H9 (cell line): ENCODE results near the gene ANKRD29. TPM values are rescaled to one million over a fixed set of nuclear protein-coding genes. Genes with fewer than 3 reads are reported as not detected.
A peak's percentile ranks its signal among the peaks of the same experiment; 100 is the strongest.

Source experiments
- DNase-seq: peaks from one replicate; pipeline ENCODE4 v3.0.0-alpha.2; 2017
- H2AFZ ChIP-seq: one replicate; pipeline ENCODE4 v1.6.1; 2013; ENCODE audit warnings: mild to moderate bottlenecking, low read length, control low read depth, moderate library complexity
- H2AK5ac ChIP-seq: 2 replicates; pipeline ENCODE4 v1.6.1; 2013; ENCODE audit warnings: low read length, control low read depth, mixed read lengths; ENCODE audit not compliant: insufficient read length
- H2BK120ac ChIP-seq: one replicate; pipeline ENCODE4 v1.6.1; 2013; ENCODE audit warnings: low read depth, mild to moderate bottlenecking, low read length, control low read depth, inconsistent platforms; ENCODE audit not compliant: poor library complexity, severe bottlenecking
- H2BK12ac ChIP-seq: 2 replicates; pipeline ENCODE4 v1.6.1; 2013; ENCODE audit warnings: low read length, control low read depth, mixed read lengths, low read depth; ENCODE audit not compliant: insufficient read length
- H2BK15ac ChIP-seq: 2 replicates; pipeline ENCODE4 v1.6.1; 2013; ENCODE audit warnings: low read depth, low read length, control low read depth
- H2BK20ac ChIP-seq: one replicate; pipeline ENCODE4 v1.6.1; 2013; ENCODE audit warnings: low read depth, mild to moderate bottlenecking, low read length, control low read depth, inconsistent platforms; ENCODE audit not compliant: poor library complexity, severe bottlenecking
- H2BK5ac ChIP-seq: 2 replicates; pipeline ENCODE4 v1.6.1; 2013; ENCODE audit warnings: low read length, control low read depth, mixed read lengths; ENCODE audit not compliant: insufficient read length
- H3K14ac ChIP-seq: 2 replicates; pipeline ENCODE4 v1.6.1; 2013; ENCODE audit warnings: low read length, control low read depth; ENCODE audit not compliant: insufficient read depth
- H3K18ac ChIP-seq: 2 replicates; pipeline ENCODE4 v1.6.1; 2013; ENCODE audit warnings: low read depth, mild to moderate bottlenecking, mixed read lengths, low read length, control low read depth; ENCODE audit not compliant: insufficient read length
- H3K23ac ChIP-seq: 2 replicates; pipeline ENCODE4 v1.6.1; 2013; ENCODE audit warnings: low read length, control low read depth, mixed read lengths, low read depth; ENCODE audit not compliant: insufficient read length
- H3K23me2 ChIP-seq: 2 replicates; pipeline ENCODE4 v1.6.1; 2013; ENCODE audit warnings: low read depth, mild to moderate bottlenecking, mixed read lengths, low read length, control low read depth; ENCODE audit not compliant: insufficient read length, poor library complexity, severe bottlenecking
- H3K27ac ChIP-seq: 2 replicates; pipeline ENCODE4 v1.5.1; 2013; ENCODE audit warnings: low read length, control low read depth, mixed read lengths, low read depth; ENCODE audit not compliant: insufficient read length
- H3K27me3 ChIP-seq: 2 replicates; pipeline ENCODE4 v1.6.1; 2013; ENCODE audit warnings: low read length, control low read depth, inconsistent platforms; ENCODE audit not compliant: insufficient read depth
- H3K4ac ChIP-seq: 2 replicates; pipeline ENCODE4 v1.6.1; 2013; ENCODE audit warnings: low read depth, mild to moderate bottlenecking, control low read depth, inconsistent platforms, low read length, moderate library complexity
- H3K4me1 ChIP-seq: 2 replicates; pipeline ENCODE4 v1.6.1; 2013; ENCODE audit warnings: low read length, control low read depth, inconsistent platforms; ENCODE audit not compliant: insufficient read depth
- H3K4me2 ChIP-seq: 2 replicates; pipeline ENCODE4 v1.6.1; 2013; ENCODE audit warnings: low read length, control low read depth, mixed read lengths; ENCODE audit not compliant: insufficient read length, insufficient read depth
- H3K56ac ChIP-seq: 2 replicates; pipeline ENCODE4 v1.6.1; 2013; ENCODE audit warnings: low read depth, mild to moderate bottlenecking, mixed read lengths, low read length, control low read depth; ENCODE audit not compliant: insufficient read length
- H3K79me1 ChIP-seq: 2 replicates; pipeline ENCODE4 v1.6.1; 2013; ENCODE audit warnings: low read depth, mild to moderate bottlenecking, moderate library complexity, low read length, control low read depth, inconsistent platforms; ENCODE audit not compliant: insufficient read depth, poor library complexity, severe bottlenecking
- H3K79me2 ChIP-seq: 2 replicates; pipeline ENCODE4 v1.6.1; 2013; ENCODE audit warnings: low read length, control low read depth, inconsistent platforms; ENCODE audit not compliant: insufficient read depth
- H3K9ac ChIP-seq: 2 replicates; pipeline ENCODE4 v1.6.1; 2013; ENCODE audit warnings: low read length, control low read depth, mixed read lengths; ENCODE audit not compliant: insufficient read length; ENCODE audit errors: extremely low read depth
- H3K9me3 ChIP-seq: one replicate; pipeline ENCODE4 v1.6.1; 2013; ENCODE audit warnings: low read depth, low read length, inconsistent platforms; ENCODE audit not compliant: control insufficient read depth
- H3T11ph ChIP-seq: one replicate; pipeline ENCODE4 v1.6.1; 2013; ENCODE audit warnings: mild to moderate bottlenecking, low read length, control low read depth, inconsistent platforms
- H4K20me1 ChIP-seq: one replicate; pipeline ENCODE4 v1.6.1; 2013; ENCODE audit not compliant: control insufficient read depth, insufficient read length, insufficient read depth
- H4K5ac ChIP-seq: 2 replicates; pipeline ENCODE4 v1.6.1; 2013; ENCODE audit warnings: low read depth, mild to moderate bottlenecking, mixed read lengths, low read length, control low read depth; ENCODE audit not compliant: insufficient read length
- H4K8ac ChIP-seq: replicated peaks from 2 replicates; pipeline ENCODE4 v1.6.1; 2013; ENCODE audit warnings: low read length, control low read depth, mixed read lengths, low read depth; ENCODE audit not compliant: insufficient read length
- H4K91ac ChIP-seq: 2 replicates; pipeline ENCODE4 v1.6.1; 2013; ENCODE audit warnings: low read depth, mild to moderate bottlenecking, moderate library complexity, mixed read lengths, low read length, control low read depth; ENCODE audit not compliant: insufficient read length
- H3K27ac Mint-ChIP-seq, 3 experiments: 2 replicates in 2 of 3; 3 replicates in 1 of 3; pipeline ENCODE4 v1.8.0; 2020 to 2021; ENCODE audit warnings: mixed read lengths in 3 of 3, mild to moderate bottlenecking in 1 of 3, moderate library complexity in 1 of 3
- H3K27me3 Mint-ChIP-seq: 2 replicates; pipeline ENCODE4 v1.8.0; 2021; ENCODE audit warnings: low read depth, mild to moderate bottlenecking, moderate library complexity, mixed read lengths
- H3K36me3 Mint-ChIP-seq, 3 experiments: 2 replicates in 2 of 3; 3 replicates in 1 of 3; pipeline ENCODE4 v1.8.0; 2020 to 2021; ENCODE audit warnings: low read depth in 3 of 3, mixed read lengths in 3 of 3; ENCODE audit not compliant: insufficient read depth in 1 of 3
- H3K4me1 Mint-ChIP-seq, 2 experiments: 2 replicates each; pipeline ENCODE4 v1.8.0; 2020; ENCODE audit warnings: mixed read lengths in 2 of 2
- H3K4me3 Mint-ChIP-seq, 2 experiments: 2 replicates in 1 of 2; 3 replicates in 1 of 2; pipeline ENCODE4 v1.8.0; 2020 to 2021; ENCODE audit warnings: mild to moderate bottlenecking in 2 of 2, mixed read lengths in 2 of 2, moderate library complexity in 1 of 2
- H3K9me3 Mint-ChIP-seq, 2 experiments: 2 replicates in 1 of 2; 3 replicates in 1 of 2; pipeline ENCODE4 v1.8.0; 2020; ENCODE audit warnings: mild to moderate bottlenecking in 2 of 2, mixed read lengths in 2 of 2, moderate library complexity in 1 of 2
- WGBS: extraction: QIAGEN DNeasy Blood & Tissue Kit; methylation state at CpG from one replicate; pipeline ENCODE4 v1.1.7; 2013; ENCODE audit warnings: missing lambda C conversion rate, low lambda C conversion rate, mixed read lengths; ENCODE audit not compliant: insufficient read length; ENCODE audit errors: extremely low coverage; 5-methylcytosine and 5-hydroxymethylcytosine counted together
- total RNA-seq: library from RNA; stranded (reverse); gene quantifications from 2 replicates; pipeline ENCODE4 v1.2.1, GENCODE V29; 2021
- TF ChIP-seq, protein P1 (sequence below): fragments of 200-600 bp; sonication (generic); conservative IDR thresholded peaks from 3 replicates; pipeline ENCODE4 v1.8.0; 2021; ENCODE audit warnings: antibody characterized with exemption, mild to moderate bottlenecking

ANKRD29 gene
- total RNA-seq, 1 experiment from 2014 or later, result 2.1 TPM

- H2BK20ac ChIP-seq, result no peak overlapping the region
- no peak for DNase-seq
- H3T11ph ChIP-seq, result no peak overlapping the region
- H3K4me3 Mint-ChIP-seq, result no peak overlapping the region
- no peak overlapping the region for H2AFZ ChIP-seq
- no peak overlapping the region for H4K91ac ChIP-seq
- no peak overlapping the region for H3K56ac ChIP-seq
- H3K18ac ChIP-seq, result no peak overlapping the region
- no CpG with 5 or more reads among the region's 6 CpGs for WGBS
- H3K79me2 ChIP-seq, result no peaks in the 10 kb centered on the region
- H3K4ac ChIP-seq, result no peak overlapping the region
- no peak overlapping the region for H4K8ac ChIP-seq
- 0 out of 7 replicates have a peak overlapping the region, but pooled peaks of 1 of the 3 experiments have one; percentile 34 for H3K27ac Mint-ChIP-seq
- peaks cover 24 to 89% (median 58%) of the 10 kb centered on the region in 3 experiments for H3K36me3 Mint-ChIP-seq
- no peak overlapping the region for H3K23ac ChIP-seq
- no peak overlapping the region for H2BK120ac ChIP-seq
- H3K4me1 ChIP-seq, result no peaks in the 10 kb centered on the region
- TF ChIP-seq, protein P1, sequence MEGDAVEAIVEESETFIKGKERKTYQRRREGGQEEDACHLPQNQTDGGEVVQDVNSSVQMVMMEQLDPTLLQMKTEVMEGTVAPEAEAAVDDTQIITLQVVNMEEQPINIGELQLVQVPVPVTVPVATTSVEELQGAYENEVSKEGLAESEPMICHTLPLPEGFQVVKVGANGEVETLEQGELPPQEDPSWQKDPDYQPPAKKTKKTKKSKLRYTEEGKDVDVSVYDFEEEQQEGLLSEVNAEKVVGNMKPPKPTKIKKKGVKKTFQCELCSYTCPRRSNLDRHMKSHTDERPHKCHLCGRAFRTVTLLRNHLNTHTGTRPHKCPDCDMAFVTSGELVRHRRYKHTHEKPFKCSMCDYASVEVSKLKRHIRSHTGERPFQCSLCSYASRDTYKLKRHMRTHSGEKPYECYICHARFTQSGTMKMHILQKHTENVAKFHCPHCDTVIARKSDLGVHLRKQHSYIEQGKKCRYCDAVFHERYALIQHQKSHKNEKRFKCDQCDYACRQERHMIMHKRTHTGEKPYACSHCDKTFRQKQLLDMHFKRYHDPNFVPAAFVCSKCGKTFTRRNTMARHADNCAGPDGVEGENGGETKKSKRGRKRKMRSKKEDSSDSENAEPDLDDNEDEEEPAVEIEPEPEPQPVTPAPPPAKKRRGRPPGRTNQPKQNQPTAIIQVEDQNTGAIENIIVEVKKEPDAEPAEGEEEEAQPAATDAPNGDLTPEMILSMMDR, result no peak
- H2BK12ac ChIP-seq, result no peak overlapping the region
- no peak overlapping the region for H3K4me2 ChIP-seq
- no peaks in the 10 kb centered on the region for H3K9me3 ChIP-seq
- H3K23me2 ChIP-seq, result no peaks in the 10 kb centered on the region
- H3K27me3 Mint-ChIP-seq, result no peaks in the 10 kb centered on the region
- H2AK5ac ChIP-seq, result no peak overlapping the region
- no peaks in the 10 kb centered on the region for H3K27me3 ChIP-seq
- H2BK5ac ChIP-seq, result no peak overlapping the region
- no peak overlapping the region for H3K27ac ChIP-seq
- no peaks in the 10 kb centered on the region for H4K20me1 ChIP-seq
- no peak overlapping the region for H3K9ac ChIP-seq
- no peak overlapping the region for H2BK15ac ChIP-seq
- H4K5ac ChIP-seq, result no peak overlapping the region
- no peaks in the 10 kb centered on the region for H3K9me3 Mint-ChIP-seq
- no peak overlapping the region for H3K14ac ChIP-seq
- no peaks in the 10 kb centered on the region for H3K4me1 Mint-ChIP-seq
- H3K79me1 ChIP-seq, result no peaks in the 10 kb centered on the region
Observed at GRCh38 chr18:23553887-23554286, 108.8 kb downstream of the ANKRD29 start.
